ENCODE data around the gene FBN1.

The FBN1 gene

DNA sequence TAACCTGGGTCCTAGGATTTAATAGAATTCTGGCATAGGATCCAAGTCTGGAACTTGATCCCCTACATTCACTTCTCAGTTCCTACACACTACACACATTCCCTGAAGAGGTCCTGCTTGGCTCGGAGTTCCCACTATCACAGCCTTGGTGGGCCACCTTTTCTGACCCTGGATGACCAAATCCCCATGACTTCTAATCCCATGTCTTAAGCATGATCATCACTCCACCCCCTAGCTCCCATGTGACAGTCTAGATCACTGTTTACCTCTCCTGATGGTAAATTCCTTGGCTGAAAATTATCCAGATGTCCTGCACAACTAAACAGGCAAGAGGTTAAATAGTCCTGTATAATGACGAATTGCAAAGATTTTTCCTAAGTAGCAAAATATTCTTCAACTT is 274.0 kb downstream of the FBN1 start:
- no peak overlapping the region for H3K4me2 ChIP-seq (ENCODE audit: low read length)
- no peak overlapping the region for H3K9ac ChIP-seq (ENCODE audit: low read depth, low read length)
- peaks cover 22% of the 10 kb centered on the region for H3K4me1 ChIP-seq (ENCODE audit: control insufficient read depth, insufficient read depth, low read length)
- no peaks in the 10 kb centered on the region for H3K36me3 ChIP-seq (ENCODE audit: insufficient read depth, low read length)
- H3K9me3 ChIP-seq (replicated peaks; ENCODE audit: low read length), result no peaks in the 10 kb centered on the region
- no peak overlapping the region for H3K4me3 ChIP-seq (ENCODE audit: low read length)
- H3K27me3 ChIP-seq (ENCODE audit: control insufficient read depth, insufficient read depth, low read length), result no peaks in the 10 kb centered on the region

DNA sequence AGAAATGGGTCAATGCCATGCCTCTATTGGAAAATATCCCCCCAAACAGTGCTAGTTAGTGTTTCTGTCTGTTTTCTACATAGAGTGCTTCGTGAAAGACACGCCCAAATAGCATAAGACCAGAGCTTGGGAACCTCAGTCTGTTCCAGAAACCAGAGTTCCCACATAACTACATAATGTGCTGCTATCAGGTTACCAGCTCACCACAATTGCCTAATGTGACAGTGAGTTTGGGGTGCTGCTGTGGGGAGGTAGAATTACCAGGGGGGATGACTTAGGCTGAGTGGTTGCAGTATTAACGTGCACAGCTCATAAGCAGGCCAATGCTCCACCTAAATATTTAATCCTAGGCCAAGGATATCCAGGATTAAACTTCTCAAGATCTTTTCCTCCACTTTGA is 275.0 kb downstream of the FBN1 start:
- Histone ChIP-seq H3K27me3 (ENCODE audit: control insufficient read depth, insufficient read depth, low read length) (no peaks in the 10 kb centered on the region), H3K9ac (ENCODE audit: low read depth, low read length) (peak overlapping the region; percentile 30), H3K36me3 (ENCODE audit: insufficient read depth, low read length) (no peaks in the 10 kb centered on the region), H3K4me3 (ENCODE audit: low read length) (no peak overlapping the region), H3K9me3 (replicated peaks; ENCODE audit: low read length) (no peaks in the 10 kb centered on the region), H3K4me1 (ENCODE audit: control insufficient read depth, insufficient read depth, low read length) (peaks cover 22% of the 10 kb centered on the region), H3K4me2 (ENCODE audit: low read length) (peak overlapping the region; percentile 43)

- Histone ChIP-seq H3K4me3 (ENCODE audit: low read length) (no peak overlapping the region), H3K36me3 (ENCODE audit: insufficient read depth, low read length) (no peaks in the 10 kb centered on the region), H3K4me2 (ENCODE audit: low read length) (no peak overlapping the region), H3K4me1 (ENCODE audit: control insufficient read depth, insufficient read depth, low read length) (peaks cover 9% of the 10 kb centered on the region), H3K9ac (ENCODE audit: low read depth, low read length) (no peak overlapping the region), H3K27me3 (ENCODE audit: control insufficient read depth, insufficient read depth, low read length) (no peaks in the 10 kb centered on the region), H3K9me3 (replicated peaks; ENCODE audit: low read length) (no peaks in the 10 kb centered on the region)
These were observed 278.0 kb downstream of the FBN1 start for GRCh38 chr15:48367483-48367882.

- no peak overlapping the region for H3K4me2 ChIP-seq (ENCODE audit: low read length)
- H3K4me3 ChIP-seq (ENCODE audit: low read length), result no peak overlapping the region
- H3K36me3 ChIP-seq (ENCODE audit: insufficient read depth, low read length), result no peaks in the 10 kb centered on the region
- no peaks in the 10 kb centered on the region for H3K9me3 ChIP-seq (replicated peaks; ENCODE audit: low read length)
- no peak overlapping the region for H3K9ac ChIP-seq (ENCODE audit: low read depth, low read length)
- peaks cover 12% of the 10 kb centered on the region for H3K4me1 ChIP-seq (ENCODE audit: control insufficient read depth, insufficient read depth, low read length)
- no peaks in the 10 kb centered on the region for H3K27me3 ChIP-seq (ENCODE audit: control insufficient read depth, insufficient read depth, low read length)
These were observed 278.8 kb downstream of the FBN1 start for GRCh38 chr15:48366584-48367312.

- H3K27me3 ChIP-seq (ENCODE audit: control insufficient read depth, insufficient read depth, low read length), result no peaks in the 10 kb centered on the region
- no peak overlapping the region for H3K4me3 ChIP-seq (ENCODE audit: low read length)
- H3K4me2 ChIP-seq (ENCODE audit: low read length), result no peak overlapping the region
- peaks cover 14% of the 10 kb centered on the region for H3K4me1 ChIP-seq (ENCODE audit: control insufficient read depth, insufficient read depth, low read length)
- H3K9ac ChIP-seq (ENCODE audit: low read depth, low read length), result no peak overlapping the region
- H3K9me3 ChIP-seq (replicated peaks; ENCODE audit: low read length), result no peaks in the 10 kb centered on the region
- no peaks in the 10 kb centered on the region for H3K36me3 ChIP-seq (ENCODE audit: insufficient read depth, low read length)
These were observed 279.9 kb downstream of the FBN1 start for GRCh38 chr15:48365575-48365974.

DNA sequence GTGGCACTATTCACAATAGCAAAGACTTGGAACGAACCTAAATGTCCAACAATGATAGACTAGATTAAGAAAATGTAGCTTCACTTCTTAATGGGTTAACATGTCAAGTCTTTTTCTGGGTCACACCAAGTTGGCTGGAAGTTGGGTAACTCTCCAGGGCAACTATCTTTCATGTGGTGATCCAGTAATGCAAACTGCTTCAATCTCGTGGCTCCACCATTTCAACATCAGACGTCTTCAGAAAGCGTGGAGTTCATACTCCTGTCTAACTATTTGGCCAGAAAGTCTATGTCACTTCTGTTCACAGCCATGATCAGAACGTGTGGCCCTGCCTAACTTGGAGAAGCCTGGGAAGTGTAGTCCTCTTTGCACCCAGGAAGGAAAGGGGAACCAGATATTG is 282.0 kb downstream of the FBN1 start:
- no peaks in the 10 kb centered on the region for H3K27me3 ChIP-seq (ENCODE audit: control insufficient read depth, insufficient read depth, low read length)
- H3K4me3 ChIP-seq (ENCODE audit: low read length), result no peak overlapping the region
- no peaks in the 10 kb centered on the region for H3K9me3 ChIP-seq (replicated peaks; ENCODE audit: low read length)
- H3K4me1 ChIP-seq (ENCODE audit: control insufficient read depth, insufficient read depth, low read length), result peaks cover 21% of the 10 kb centered on the region
- H3K36me3 ChIP-seq (ENCODE audit: insufficient read depth, low read length), result no peaks in the 10 kb centered on the region
- no peak overlapping the region for H3K4me2 ChIP-seq (ENCODE audit: low read length)
- no peak overlapping the region for H3K9ac ChIP-seq (ENCODE audit: low read depth, low read length)

GRCh38 chr15:48361685-48362084 is 283.8 kb downstream of the FBN1 start:
- Histone ChIP-seq H3K36me3 (ENCODE audit: insufficient read depth, low read length) (no peaks in the 10 kb centered on the region), H3K9me3 (replicated peaks; ENCODE audit: low read length) (no peaks in the 10 kb centered on the region), H3K4me2 (ENCODE audit: low read length) (peak overlapping the region; percentile 26)

DNA sequence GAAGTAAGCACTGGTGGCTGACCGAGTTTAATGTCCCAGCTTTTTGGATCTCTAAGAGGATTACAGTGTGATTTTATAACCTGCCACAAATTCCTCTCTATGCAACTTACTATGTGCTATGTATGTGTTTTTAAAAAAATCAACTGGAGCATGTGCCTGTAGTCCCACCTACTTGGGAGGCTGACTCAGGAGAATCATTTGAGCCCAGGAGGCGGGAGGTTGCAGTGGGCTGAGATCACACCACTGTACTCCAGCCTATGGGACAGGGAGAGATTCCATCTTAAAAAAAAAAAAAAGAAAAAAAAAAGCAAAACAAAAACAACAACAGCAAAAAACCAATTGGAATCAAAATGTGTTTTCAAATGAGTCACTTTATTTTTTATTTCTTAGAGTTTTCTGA is 284.7 kb downstream of the FBN1 start:
- no peaks in the 10 kb centered on the region for H3K36me3 ChIP-seq (ENCODE audit: insufficient read depth, low read length)
- H3K27me3 ChIP-seq (ENCODE audit: control insufficient read depth, insufficient read depth, low read length), result no peaks in the 10 kb centered on the region
- peaks cover 24% of the 10 kb centered on the region for H3K4me1 ChIP-seq (ENCODE audit: control insufficient read depth, insufficient read depth, low read length)
- H3K4me2 ChIP-seq (ENCODE audit: low read length), result no peak overlapping the region
- H3K9me3 ChIP-seq (replicated peaks; ENCODE audit: low read length), result no peaks in the 10 kb centered on the region
- H3K4me3 ChIP-seq (ENCODE audit: low read length), result no peak overlapping the region
- no peak overlapping the region for H3K9ac ChIP-seq (ENCODE audit: low read depth, low read length)

More at GRCh38 chr15:48361685-48362084, 283.8 kb downstream of the FBN1 start:
- Histone ChIP-seq H3K9ac (ENCODE audit: low read depth, low read length) (no peak overlapping the region), H3K4me1 (ENCODE audit: control insufficient read depth, insufficient read depth, low read length) (peaks cover 24% of the 10 kb centered on the region), H3K27me3 (ENCODE audit: control insufficient read depth, insufficient read depth, low read length) (no peaks in the 10 kb centered on the region), H3K4me3 (ENCODE audit: low read length) (no peak overlapping the region)
